AG20443 (cell line): ENCODE results near the gene CCDC107.

Experiments used
- DNase-seq: peaks from one replicate; pipeline ENCODE4 v3.0.0; 2012; ENCODE audit warnings: low spot score, mixed read lengths

CCDC107 gene

DNA sequence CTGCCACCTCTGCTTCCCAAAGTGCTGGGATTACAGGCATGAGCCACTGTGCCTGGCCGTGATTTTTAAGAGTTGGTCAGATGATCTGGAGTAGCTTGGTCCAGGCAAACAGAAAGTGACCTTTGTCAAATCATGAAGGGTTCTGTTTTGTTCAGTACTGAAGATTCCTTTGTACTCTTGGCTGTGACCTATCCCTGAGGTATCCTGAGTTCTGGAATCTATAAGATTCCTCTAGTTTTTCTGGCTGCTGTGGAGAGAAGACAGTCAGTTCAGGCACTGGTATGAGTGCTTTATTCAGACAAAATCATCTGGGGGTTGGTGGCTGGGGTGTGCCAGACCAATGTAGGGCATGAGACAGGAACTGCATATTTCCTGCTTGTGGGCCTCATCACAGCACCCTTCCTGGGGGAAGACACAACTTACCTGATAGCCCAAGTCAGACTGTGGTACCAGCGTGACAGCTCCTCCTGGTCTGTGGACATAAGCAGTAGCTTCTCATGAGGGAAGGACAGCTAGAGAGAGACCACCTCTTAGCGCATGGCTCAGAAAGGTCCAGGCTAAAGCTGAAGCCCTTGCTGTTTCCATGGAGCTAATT is 3.8 kb downstream of the CCDC107 start:
- no peak for DNase-seq

DNA sequence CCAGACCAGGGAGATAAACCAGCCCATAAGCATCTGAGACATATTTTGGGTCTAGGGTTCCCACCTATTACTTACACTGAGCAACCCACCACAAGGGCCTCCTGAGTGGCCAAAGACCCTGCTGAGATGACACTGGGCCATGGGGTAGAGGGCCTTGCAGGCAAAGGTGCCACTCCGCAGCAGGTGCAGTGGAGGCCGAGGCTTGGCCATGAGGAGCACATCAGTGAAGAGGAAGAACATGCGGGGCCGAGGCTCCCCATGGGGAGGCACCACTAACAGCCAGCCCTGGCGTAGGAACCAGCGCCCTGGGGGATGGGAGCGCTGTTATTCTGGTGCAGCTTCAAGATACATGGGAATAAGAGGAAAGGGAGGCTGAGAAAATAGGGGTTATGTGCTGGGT is 4.3 kb downstream of the CCDC107 start:
- DNase-seq = no peak

DNA sequence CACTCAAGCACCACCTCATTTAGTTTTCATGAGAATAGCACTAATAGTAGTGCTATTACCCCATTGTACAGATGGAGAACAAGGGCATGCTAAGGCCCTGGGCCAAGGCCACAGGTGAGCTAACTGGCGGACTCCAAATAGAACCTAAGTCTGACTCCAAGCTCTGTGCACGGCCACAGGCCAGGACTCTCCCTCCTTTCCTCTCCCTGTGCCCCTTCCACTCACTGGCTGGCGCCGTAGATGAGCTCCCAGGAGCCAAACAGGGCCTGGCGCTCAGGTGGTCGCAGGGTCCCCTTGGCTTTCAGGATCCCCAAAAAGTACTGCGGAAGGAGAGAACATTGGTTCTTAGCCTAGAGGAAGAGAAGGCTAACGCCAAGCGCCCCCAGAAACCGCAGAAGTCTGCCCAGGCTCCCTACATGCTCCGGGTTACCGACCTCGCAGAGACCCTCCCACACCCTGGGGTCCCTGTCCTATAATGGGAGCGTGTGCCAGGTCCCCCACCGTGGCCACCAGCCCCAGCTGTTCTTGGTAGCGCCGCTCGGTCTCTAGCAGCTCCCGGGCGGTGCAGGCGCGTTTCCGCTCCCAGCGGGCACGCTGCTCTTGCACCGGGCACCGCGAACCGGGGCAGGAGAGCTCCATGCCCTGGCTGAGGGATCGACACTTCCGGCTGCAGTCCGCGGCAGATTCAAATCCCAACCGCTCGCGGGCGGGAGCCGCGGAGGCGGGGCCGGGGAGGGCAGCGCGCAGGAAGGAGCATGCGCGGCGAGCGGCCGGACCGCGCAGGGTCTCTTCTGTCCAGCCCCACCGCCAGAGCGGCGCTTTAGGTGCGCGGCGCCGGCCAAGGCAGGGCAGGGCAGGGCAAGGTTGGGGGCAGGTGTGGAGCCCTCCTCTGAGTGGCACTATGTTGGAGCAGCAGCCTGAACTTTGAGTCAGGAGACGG is 6.7 kb downstream of the CCDC107 start, which contains the start of gene ARHGEF39:
Gene ARHGEF39 (minus strand): TSS at position 665 of the 940 bp plus-strand sequence. CDS start 26 bp downstream, at position 639.
- peak; percentile 97 for DNase-seq

DNA sequence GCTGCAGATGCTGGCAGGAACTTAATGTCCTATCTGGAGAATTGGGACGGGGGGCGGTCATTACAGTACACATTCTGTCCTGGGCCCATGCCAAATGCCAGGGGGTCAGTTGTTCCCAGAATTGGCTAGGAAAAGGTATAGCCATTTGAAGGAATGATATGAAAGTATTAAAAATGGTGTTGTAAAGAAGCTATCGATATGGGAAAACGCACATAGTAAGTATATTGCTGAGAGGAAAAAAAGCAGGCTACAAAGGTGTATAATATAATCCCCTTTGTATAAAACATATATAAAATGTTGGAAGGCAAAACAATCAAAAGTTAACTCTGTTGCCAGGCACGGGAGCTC is 7.4 kb downstream of the CCDC107 start:
- DNase-seq = no peak

DNA sequence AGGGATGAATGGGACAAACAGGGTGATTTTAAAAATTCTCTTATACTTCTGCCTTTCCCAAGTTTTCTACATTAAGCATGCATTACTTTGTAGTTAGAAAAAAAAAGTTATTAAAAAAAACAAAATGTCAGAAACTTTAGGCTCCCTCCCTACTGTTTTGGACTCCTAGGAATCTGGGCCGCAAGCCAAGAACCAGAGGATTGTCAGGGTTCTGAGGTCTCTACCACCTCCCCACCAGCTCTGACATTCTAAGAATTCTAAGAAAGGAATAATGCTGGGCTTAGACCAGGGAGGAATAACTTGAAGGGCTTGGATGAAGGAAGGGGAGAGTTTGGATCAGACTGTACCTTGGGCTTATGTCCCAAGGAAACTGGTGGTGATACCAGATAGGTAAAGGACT is 8.0 kb downstream of the CCDC107 start:
- DNase-seq = peak; percentile 30

DNA sequence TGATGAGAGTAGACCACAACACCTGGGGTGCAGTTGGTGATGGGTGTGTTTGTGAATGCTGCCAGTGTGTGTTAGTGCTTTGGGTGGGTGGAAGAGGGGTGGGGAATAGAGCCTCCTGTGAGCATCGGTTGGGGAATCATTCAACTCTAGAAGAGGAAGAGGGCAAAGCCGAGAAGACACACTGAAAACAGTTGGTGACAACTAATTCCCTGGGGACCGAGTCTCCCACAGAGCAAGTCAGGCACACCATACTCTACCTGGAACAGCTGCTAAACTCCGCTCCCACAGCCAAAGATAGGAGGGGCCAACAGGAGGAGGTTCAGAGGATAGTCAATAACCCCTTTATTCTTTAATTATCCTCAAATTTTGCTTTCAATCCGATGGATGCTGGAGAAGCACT is 8.5 kb downstream of the CCDC107 start:
- no peak for DNase-seq

DNA sequence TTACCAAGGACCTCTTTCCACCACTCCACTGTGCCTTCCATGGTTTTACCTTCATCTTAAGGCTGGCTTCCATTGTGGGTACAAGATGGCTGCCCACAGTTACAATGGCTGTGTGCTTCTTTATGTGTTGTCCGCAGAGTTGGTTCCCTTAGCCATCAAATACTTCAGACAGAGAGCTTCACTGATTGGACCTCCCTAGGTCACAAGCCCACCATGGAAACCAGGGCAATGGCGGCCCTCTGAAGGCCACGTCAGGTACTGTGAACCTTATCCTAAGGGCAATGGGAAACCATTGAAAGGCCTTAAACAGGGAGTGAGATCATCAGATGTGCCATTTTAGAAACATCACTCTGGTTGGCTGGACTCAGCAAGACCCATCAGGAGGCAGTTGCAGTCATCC is 9.8 kb downstream of the CCDC107 start:
- DNase-seq = no peak

DNA sequence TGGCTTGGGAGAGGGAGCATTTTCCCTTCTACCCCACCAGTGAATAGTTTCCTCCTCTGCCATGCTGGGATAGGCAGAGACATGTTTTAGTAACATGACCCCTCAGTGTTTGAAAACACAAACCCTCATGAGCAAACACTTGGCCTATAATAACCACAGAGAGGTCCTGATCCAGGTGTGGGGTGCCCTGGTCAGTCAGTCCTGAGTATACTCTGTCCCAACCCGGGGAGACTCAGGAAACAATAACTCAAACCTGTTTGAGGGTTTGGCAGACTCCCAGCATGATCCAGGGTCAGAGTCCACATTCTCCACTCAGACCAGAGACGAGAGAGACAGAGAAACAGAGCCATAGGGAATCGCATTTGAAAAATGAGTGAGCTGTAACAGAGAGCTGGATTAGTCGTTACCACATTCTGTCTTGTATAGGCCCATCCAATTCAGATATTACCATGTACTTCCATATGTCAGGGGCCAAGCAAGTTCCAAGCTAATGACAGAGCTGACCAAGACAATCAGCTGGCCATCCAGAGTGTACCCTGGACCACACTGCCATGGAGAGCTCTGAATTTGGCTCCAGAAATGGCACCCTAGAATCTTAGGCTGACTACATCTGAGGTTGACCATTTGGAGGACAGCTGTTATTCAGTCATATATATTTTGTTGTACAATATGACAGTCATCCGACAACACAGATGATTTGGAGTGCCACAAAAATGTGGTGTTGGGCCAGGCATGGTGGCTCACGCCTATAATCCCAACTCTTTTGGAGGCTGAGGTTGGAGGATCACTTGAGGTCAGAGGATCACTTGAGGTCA is 11.4 kb downstream of the CCDC107 start:
- DNase-seq = no peak

DNA sequence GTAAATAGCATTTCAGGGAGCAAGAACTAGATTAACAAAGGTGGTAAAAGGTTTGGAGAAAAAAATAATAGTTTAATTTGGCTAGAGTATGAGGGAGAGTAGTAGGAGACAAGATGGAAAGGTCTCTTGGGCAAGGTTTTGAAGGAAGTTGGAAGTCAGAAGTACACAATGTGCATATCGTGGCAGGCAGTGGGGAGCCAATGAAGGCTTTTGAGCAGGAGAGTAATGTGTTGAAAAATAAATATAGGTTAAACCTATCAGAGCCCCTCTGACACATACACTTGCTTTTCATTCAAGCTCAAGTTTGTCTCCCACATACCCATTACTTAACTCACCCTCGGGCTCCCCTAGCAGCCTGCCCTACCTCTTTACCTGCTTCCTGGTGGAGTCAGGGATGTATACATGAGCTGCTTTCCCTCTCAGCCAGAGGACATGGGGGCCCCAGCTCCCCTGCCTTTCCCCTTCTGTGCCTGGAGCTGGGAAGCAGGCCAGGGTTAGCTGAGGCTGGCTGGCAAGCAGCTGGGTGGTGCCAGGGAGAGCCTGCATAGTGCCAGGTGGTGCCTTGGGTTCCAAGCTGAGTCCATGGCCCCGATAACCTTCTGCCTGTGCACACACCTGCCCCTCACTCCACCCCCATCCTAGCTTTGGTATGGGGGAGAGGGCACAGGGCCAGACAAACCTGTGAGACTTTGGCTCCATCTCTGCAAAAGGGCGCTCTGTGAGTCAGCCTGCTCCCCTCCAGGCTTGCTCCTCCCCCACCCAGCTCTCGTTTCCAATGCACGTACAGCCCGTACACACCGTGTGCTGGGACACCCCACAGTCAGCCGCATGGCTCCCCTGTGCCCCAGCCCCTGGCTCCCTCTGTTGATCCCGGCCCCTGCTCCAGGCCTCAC is 15.3 kb downstream of the CCDC107 start, which contains the start of gene CA9:
Gene CA9 (plus strand): TSS at position 797 of the 893 bp plus-strand sequence. CDS start 32 bp downstream, at position 829.
- DNase-seq = no peak

DNA sequence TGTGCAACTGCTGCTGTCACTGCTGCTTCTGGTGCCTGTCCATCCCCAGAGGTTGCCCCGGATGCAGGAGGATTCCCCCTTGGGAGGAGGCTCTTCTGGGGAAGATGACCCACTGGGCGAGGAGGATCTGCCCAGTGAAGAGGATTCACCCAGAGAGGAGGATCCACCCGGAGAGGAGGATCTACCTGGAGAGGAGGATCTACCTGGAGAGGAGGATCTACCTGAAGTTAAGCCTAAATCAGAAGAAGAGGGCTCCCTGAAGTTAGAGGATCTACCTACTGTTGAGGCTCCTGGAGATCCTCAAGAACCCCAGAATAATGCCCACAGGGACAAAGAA is 15.9 kb downstream of the CCDC107 start:
- DNase-seq = no peak

DNA sequence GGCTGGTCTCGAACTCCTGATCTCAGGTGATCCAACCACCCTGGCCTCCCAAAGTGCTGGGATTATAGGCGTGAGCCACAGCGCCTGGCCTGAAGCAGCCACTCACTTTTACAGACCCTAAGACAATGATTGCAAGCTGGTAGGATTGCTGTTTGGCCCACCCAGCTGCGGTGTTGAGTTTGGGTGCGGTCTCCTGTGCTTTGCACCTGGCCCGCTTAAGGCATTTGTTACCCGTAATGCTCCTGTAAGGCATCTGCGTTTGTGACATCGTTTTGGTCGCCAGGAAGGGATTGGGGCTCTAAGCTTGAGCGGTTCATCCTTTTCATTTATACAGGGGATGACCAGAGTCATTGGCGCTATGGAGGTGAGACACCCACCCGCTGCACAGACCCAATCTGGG is 17.1 kb downstream of the CCDC107 start:
- DNase-seq = no peak

DNA sequence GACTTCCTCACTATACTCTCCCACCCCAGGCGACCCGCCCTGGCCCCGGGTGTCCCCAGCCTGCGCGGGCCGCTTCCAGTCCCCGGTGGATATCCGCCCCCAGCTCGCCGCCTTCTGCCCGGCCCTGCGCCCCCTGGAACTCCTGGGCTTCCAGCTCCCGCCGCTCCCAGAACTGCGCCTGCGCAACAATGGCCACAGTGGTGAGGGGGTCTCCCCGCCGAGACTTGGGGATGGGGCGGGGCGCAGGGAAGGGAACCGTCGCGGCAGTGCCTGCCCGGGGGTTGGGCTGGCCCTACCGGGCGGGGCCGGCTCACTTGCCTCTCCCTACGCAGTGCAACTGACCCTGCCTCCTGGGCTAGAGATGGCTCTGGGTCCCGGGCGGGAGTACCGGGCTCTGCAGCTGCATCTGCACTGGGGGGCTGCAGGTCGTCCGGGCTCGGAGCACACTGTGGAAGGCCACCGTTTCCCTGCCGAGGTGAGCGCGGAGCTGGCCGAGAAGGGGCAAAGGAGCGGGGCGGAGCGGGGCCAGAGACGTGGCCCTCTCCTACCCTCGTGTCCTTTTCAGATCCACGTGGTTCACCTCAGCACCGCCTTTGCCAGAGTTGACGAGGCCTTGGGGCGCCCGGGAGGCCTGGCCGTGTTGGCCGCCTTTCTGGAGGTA is 17.8 kb downstream of the CCDC107 start:
- DNase-seq = peak; percentile 57

DNA sequence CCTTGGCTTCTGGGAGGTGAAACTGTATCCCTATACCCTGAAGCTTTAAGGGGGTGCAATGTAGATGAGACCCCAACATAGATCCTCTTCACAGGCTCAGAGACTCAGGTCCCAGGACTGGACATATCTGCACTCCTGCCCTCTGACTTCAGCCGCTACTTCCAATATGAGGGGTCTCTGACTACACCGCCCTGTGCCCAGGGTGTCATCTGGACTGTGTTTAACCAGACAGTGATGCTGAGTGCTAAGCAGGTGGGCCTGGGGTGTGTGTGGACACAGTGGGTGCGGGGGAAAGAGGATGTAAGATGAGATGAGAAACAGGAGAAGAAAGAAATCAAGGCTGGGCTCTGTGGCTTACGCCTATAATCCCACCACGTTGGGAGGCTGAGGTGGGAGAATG is 21.0 kb downstream of the CCDC107 start:
- no peak for DNase-seq

DNA sequence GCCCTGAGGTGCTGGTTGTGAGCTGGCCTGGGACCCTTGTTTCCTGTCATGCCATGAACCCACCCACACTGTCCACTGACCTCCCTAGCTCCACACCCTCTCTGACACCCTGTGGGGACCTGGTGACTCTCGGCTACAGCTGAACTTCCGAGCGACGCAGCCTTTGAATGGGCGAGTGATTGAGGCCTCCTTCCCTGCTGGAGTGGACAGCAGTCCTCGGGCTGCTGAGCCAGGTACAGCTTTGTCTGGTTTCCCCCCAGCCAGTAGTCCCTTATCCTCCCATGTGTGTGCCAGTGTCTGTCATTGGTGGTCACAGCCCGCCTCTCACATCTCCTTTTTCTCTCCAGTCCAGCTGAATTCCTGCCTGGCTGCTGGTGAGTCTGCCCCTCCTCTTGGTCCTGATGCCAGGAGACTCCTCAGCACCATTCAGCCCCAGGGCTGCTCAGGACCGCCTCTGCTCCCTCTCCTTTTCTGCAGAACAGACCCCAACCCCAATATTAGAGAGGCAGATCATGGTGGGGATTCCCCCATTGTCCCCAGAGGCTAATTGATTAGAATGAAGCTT is 21.8 kb downstream of the CCDC107 start:
- DNase-seq = no peak

DNA sequence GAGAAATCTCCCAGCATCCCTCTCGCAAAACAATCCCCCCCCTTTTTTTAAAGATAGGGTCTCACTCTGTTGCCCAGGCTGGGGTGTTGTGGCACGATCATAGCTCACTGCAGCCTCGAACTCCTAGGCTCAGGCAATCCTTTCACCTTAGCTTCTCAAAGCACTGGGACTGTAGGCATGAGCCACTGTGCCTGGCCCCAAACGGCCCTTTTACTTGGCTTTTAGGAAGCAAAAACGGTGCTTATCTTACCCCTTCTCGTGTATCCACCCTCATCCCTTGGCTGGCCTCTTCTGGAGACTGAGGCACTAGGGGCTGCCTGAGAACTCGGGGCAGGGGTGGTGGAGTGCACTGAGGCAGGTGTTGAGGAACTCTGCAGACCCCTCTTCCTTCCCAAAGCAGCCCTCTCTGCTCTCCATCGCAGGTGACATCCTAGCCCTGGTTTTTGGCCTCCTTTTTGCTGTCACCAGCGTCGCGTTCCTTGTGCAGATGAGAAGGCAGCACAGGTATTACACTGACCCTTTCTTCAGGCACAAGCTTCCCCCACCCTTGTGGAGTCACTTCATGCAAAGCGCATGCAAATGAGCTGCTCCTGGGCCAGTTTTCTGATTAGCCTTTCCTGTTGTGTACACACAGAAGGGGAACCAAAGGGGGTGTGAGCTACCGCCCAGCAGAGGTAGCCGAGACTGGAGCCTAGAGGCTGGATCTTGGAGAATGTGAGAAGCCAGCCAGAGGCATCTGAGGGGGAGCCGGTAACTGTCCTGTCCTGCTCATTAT is 22.4 kb downstream of the CCDC107 start:
- DNase-seq = peak; percentile 46

DNA sequence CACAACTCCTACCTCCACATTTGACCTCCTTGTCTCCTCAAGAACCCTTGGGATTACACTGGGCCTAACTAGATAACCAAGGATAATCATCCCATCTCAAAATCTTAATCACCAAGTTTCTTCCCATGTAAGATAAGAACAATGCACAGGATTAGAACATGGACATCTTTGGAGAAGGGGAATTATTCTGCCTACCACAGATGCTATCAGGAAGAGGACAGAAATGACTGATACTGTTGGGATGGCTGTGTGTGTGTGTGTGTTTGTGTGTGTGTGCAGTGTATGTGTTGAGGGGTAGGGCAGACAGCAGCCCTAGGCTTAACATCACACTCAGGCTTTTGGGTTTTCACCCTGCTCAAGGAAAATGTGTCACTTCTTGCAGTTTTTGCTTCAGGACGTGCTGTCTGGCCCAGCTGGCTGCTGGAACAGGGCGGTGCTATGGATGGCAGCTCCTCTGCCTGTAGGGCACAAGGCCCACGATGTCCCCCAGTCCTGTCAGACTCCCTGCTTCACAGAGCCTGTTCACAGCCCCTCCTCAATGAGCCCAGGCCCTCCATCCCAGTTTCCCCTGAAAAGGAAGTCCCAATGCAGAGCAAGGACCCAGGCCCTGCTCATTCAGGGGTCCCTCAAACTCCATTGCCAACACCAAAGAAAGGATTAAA is 23.4 kb downstream of the CCDC107 start:
- DNase-seq = no peak

DNA sequence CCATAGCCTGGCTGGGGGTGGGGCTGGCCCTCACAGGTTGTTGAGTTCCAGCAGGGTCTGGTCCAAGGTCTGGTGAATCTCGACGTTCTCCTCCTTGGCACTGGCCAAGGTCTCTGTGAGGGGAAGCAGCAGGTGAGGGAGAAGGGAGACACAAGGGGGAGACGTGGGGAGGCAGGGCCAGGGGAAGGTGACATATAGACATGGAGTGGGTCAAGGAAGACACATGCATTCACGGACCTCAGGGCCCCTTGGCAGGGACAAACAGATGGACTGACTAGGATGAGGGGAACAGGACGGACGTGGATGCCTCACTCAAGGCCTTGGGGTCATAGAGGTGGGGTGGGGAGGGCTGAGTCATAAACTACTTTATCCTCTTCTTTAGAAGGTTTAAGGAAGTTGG is 24.0 kb downstream of the CCDC107 start:
- no peak for DNase-seq

DNA sequence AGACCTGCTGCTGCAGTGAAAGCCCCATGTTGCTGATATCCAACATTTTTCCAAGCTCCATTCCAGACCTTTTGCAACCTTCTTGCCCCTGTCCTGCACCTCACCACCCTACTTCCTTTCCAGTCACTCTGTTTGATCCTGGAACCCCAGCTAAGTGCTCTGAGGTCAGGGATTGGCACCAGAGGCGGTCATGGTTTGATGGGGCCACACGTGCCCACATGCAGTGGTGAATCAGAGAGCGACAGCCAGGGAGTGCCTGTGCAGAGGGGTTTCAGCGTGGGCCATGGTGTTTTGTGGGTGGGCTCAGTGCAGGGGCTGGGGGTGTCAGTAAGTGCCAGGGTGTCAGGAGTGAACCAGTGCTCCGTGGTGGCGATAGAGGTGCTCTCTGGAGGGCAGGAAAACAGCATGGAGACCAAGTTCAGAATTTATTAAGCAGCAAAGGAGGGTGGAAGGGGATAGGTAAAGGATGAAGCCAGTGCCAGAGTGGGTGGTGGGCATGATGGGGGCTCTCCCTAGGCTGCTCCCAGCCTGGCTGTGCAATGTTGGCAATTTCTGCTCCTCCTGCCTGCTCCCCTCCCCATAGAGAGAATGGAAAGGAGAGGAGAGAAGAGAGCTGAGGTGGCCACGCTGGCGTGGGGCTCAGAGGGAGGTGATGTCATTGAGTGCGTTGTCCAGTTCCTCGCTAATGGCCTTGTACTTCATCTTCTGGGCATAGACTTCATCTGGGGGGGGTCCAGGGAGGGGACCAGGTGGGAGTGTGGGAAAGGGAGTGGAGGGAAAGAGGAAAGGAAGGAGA is 24.6 kb downstream of the CCDC107 start:
- no peak for DNase-seq

DNA sequence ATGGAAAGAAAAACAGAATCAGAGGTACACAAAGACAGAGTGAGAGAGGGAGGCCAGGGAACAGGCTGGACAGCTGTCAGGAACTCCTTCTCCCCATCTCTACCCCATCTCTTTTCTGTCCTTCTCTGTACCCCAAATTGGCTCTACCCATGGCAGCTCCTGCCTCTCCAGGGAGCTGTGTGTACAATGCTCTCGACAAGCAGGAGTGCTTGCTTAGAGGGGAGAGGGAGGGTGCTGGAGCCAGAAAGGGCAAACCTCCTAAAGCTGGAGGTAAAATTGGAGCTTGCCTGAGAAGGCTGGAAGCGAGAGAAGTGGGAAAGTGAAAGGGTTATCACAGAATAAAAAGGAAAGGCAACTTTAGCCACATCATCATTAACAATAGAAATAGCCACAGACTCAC is 25.2 kb downstream of the CCDC107 start:
- DNase-seq = no peak
